Colonic mucosa (tissue), 4 donors: ENCODE data around the gene ENTPD8. TPM values are rescaled to one million over a fixed set of nuclear protein-coding genes. Genes with fewer than 3 reads are reported as not detected.

ENCODE experiments used
- DNase-seq: peaks from one replicate; pipeline ENCODE4 v3.0.0-alpha.2; 2020
- H3K27ac ChIP-seq: fragments of 200-600 bp; one replicate; pipeline ENCODE4 v1.8.0; 2021
- H3K27me3 ChIP-seq: fragments of 200-600 bp; one replicate; pipeline ENCODE4 v1.8.0; 2021
- H3K36me3 ChIP-seq: fragments of 200-600 bp; one replicate; pipeline ENCODE4 v1.8.0; 2021
- H3K4me1 ChIP-seq: fragments of 200-600 bp; one replicate; pipeline ENCODE4 v1.8.0; 2021; ENCODE audit warnings: mild to moderate bottlenecking
- H3K4me3 ChIP-seq: fragments of 200-600 bp; one replicate; pipeline ENCODE4 v1.8.0; 2021
- H3K9ac ChIP-seq, 2 donors: one replicate each; pipeline ENCODE4 v1.7.0; 2013; ENCODE audit warnings: control low read depth in 2 of 2, low read depth in 2 of 2, low read length in 2 of 2
- H3K9me3 ChIP-seq: fragments of 200-600 bp; one replicate; pipeline ENCODE4 v1.8.0; 2021
- intact Hi-C: fragments of 100-400 bp; cut with DNase I; formaldehyde crosslinking; loops from one replicate; pipeline ENCODE4 v1.14.1; 2022
- total RNA-seq, 2 donors: library from RNA; stranded (reverse); fragmentation: NEBNext Ultra II Directional in 1 of 2; extraction: Animal tissue kit (Norgen Biotek cat#: 25700) in 1 of 2; gene quantifications; one replicate each; pipeline ENCODE4 v1.2.1, GENCODE V29; 2021
- TF ChIP-seq, protein P1 (sequence below): fragments of 200-600 bp; IDR thresholded peaks from one replicate; pipeline ENCODE4 v1.8.0; 2022; ENCODE audit warnings: antibody characterized with exemption, mild to moderate bottlenecking
- donor health status: healthy.
- donor health status: DM: no; HTN: no; CAD: no.
- donor health status: DM: no; HTN: no; CAD: no.

ENTPD8 gene
- total RNA-seq, 2 donors from 2014 or later: 48.3 to 72.0 TPM

DNA sequence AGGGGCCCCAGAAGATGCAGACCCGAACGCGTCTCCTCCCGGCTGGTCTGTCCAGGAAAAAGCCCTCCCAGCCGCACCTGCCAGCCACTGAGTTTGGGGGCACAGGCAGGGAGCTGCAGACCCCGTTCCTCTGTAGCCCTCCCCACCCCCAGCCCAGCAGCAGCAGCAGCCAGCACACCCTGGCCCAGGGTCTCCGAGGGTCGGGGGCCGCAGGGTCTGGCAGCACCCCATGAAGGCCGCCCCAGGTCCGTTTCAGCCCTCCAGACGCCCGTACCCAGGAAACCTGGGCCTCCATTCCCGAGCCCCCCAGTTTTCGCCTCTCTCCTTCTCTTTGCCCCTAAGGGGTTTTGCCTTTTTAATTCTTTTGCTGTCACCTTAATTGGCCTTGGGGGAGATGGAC lies 37.9 kb downstream of the ENTPD8 start:
- intact Hi-C loops: no loop called here
- Histone ChIP-seq H3K4me3 (no peak overlapping the region), H3K27me3 (no peaks in the 10 kb centered on the region), H3K36me3 (no peaks in the 10 kb centered on the region), H3K27ac (no peak overlapping the region), H3K9me3 (no peaks in the 10 kb centered on the region), H3K9ac (no peak overlapping the region), H3K4me1 (peaks cover 18% of the 10 kb centered on the region)
- TF ChIP-seq, protein P1, sequence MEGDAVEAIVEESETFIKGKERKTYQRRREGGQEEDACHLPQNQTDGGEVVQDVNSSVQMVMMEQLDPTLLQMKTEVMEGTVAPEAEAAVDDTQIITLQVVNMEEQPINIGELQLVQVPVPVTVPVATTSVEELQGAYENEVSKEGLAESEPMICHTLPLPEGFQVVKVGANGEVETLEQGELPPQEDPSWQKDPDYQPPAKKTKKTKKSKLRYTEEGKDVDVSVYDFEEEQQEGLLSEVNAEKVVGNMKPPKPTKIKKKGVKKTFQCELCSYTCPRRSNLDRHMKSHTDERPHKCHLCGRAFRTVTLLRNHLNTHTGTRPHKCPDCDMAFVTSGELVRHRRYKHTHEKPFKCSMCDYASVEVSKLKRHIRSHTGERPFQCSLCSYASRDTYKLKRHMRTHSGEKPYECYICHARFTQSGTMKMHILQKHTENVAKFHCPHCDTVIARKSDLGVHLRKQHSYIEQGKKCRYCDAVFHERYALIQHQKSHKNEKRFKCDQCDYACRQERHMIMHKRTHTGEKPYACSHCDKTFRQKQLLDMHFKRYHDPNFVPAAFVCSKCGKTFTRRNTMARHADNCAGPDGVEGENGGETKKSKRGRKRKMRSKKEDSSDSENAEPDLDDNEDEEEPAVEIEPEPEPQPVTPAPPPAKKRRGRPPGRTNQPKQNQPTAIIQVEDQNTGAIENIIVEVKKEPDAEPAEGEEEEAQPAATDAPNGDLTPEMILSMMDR: no peak
- no peak for DNase-seq

DNA sequence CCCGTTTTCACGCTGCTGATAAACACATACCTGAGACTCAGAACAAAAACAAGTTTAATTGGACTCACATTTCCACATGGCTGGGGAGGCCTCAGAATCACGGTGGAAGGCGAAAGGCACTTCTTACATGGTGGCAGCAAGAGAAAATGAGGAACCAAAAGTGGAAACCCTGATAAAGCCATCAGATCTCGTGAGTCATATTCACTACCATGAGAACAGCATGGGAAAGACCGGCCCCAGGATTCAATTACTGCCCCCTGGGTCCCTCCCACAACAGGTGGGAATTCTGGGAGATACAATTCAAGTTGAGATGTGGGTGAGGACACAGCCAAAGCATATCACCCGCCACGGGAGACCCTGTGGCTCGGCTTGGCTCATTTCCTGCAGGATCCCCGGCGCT lies 38.4 kb downstream of the ENTPD8 start:
- peaks cover 18% of the 10 kb centered on the region for H3K4me1 ChIP-seq
- TF ChIP-seq, protein P1: no peak
- no peak overlapping the region for H3K4me3 ChIP-seq
- no peak for DNase-seq
- no peaks in the 10 kb centered on the region for H3K36me3 ChIP-seq
- no peaks in the 10 kb centered on the region for H3K9me3 ChIP-seq
- intact Hi-C loops: no loop called here
- H3K27me3 ChIP-seq: no peaks in the 10 kb centered on the region
- no peak overlapping the region for H3K9ac ChIP-seq
- H3K27ac ChIP-seq: no peak overlapping the region

DNA sequence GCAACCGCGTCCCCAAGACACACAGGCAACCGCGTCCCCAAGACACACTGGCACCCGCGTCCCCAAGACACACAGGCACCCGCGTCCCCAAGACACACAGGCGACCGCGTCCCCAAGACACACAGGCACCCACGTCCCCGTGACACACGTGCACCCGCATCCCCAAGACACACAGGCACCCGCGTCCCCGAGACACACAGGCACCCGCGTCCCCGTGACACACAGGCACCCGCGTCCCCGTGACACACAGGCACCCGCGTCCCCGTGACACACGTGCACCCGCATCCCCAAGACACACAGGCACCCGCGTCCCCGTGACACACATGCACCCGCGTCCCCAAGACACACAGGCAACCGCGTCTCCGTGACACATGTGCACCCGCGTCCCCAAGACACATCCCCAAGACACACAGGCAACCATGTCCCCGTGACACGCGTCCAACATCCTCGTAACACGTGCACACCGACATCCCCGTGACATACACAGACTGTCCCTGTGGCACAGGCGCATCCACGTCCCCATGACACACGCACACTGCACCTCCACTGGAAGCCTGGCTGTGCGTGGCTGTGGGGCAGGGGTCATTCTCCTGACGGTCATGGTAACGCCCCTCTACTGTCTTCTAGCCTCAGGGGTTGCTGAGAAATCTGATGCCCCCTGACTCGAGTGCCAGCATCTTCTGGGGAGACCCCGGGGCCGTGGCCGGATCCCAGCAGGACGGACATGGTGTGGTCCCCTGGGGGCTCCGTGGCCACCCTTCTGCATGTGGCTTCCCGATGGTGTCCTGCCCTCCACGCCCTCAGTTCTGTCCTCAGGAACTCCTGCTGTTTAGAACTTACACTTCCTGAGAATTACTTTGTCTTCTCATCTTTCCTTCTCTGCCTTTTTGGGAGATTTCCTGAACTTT lies 42.3 kb downstream of the ENTPD8 start:
- H3K9me3 ChIP-seq: no peaks in the 10 kb centered on the region
- no peak overlapping the region for H3K27ac ChIP-seq
- H3K36me3 ChIP-seq: no peaks in the 10 kb centered on the region
- no peaks in the 10 kb centered on the region for H3K4me1 ChIP-seq
- TF ChIP-seq, protein P1: no peak
- no peak overlapping the region for H3K4me3 ChIP-seq
- DNase-seq: no peak
- no peaks in the 10 kb centered on the region for H3K27me3 ChIP-seq
- intact Hi-C loops: no loop called here
- no peak overlapping the region for H3K9ac ChIP-seq

DNA sequence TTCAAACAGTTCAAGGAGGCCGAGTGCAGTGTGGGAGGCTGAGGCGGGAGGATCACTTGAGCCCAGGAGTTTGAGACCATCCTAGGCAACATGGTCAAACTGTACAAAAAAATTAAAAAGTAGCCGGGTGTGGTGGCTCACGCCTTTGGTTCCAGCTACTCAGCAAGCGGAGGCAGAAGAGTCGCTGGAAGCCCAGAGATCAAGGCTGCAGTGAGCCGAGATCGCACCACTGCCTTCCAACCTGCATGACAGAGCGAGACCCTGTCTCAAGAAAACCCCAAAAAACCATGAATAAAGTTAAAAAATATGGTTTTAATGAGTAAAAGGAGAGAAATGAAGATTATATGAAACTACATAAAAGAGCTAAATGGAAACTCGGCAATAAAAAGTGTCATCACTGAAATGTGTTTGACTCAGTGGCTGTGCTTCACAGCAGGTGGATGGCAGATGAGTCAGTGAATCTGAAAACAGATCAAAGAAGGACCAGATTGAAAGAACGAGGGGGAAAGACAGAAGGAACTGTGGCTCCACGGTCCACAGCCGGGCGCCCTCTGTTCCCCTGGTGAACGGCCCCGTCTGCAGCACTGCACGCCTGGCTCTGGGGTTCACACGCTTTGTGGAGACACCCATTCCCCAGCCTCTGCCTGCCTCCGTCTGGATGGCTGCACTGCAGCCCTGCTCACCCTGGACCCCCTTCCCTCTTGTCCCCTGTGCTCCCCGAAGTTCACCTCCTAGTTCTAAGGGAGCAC lies 43.3 kb downstream of the ENTPD8 start:
- TF ChIP-seq, protein P1: no peak
- Histone ChIP-seq H3K4me3 (no peak overlapping the region), H3K4me1 (no peaks in the 10 kb centered on the region), H3K27ac (no peak overlapping the region), H3K27me3 (no peaks in the 10 kb centered on the region), H3K36me3 (no peaks in the 10 kb centered on the region), H3K9me3 (no peaks in the 10 kb centered on the region), H3K9ac (no peak overlapping the region)
- DNase-seq: no peak
- intact Hi-C loops: no loop called here

DNA sequence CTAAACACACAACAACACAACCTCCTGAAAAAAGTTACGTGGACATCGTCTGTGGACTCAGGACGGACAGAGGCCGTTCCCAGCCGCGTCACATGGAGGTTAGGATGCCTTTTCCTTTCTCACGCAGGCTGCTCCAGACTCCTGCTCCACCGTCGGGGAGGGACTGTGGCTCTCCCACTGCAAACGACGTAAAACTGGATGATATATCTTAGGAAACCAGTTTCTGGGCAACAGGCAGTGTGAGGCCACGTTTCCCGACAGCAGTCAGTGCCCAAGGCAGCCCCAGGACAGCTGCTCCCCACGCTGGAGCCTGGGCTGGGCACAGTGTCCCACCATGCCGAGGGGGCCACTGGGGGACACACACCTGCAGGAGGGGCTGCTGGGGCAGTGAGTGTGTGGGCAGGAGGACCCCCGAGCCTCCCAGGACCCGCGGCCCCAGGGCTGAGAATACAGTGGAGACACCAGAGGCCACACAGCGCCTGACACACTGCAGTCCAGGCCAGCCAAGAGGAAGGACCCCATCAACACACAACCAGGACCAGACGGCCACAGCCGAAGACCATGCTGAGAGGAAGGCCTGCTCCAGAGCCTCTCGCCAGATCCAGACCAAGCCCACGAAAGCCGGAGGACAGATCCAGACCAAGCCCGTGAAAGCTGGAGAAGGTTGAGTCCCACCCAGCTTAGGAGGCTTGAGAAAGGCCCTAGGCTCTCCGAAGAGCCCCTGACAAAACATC lies 44.4 kb downstream of the ENTPD8 start:
- no peak overlapping the region for H3K4me3 ChIP-seq
- intact Hi-C loops: no loop called here
- H3K27ac ChIP-seq: no peak overlapping the region
- TF ChIP-seq, protein P1: no peak
- DNase-seq: no peak
- no peak overlapping the region for H3K9ac ChIP-seq
- no peaks in the 10 kb centered on the region for H3K27me3 ChIP-seq
- no peaks in the 10 kb centered on the region for H3K4me1 ChIP-seq
- H3K9me3 ChIP-seq: no peaks in the 10 kb centered on the region
- H3K36me3 ChIP-seq: no peaks in the 10 kb centered on the region
